Calu3 (cell line): ENCODE measurements around the gene CROCC2. TPM values are rescaled to one million over a fixed set of nuclear protein-coding genes. Genes with fewer than 3 reads are reported as not detected.

Experiments used
- BruUV-seq: library from RNA; stranded (reverse); fragments of 400-500 nt; replicated peaks from 2 replicates; lab custom pipeline; 2021; lab: Mats Ljungman, UMichigan
- CTCF ChIA-PET: fragments of 300-600 bp; sonication (Branson Sonifier 250); formaldehyde crosslinking; loops from one replicate; lab custom pipeline; 2022; ENCODE audit warnings: antibody characterized with exemption; lab: Charles Lee
- DNase-seq: peaks from one replicate; pipeline ENCODE4 v3.0.0; 2022
- H3K27ac Mint-ChIP-seq: one replicate; pipeline ENCODE4 v1.8.0; 2022; ENCODE audit warnings: mixed read lengths; ENCODE audit not compliant: unreplicated experiment
- H3K27me3 Mint-ChIP-seq: one replicate; pipeline ENCODE4 v1.8.0; 2022; ENCODE audit warnings: mixed read lengths; ENCODE audit not compliant: unreplicated experiment
- H3K36me3 Mint-ChIP-seq: one replicate; pipeline ENCODE4 v1.8.0; 2022; ENCODE audit warnings: mild to moderate bottlenecking, moderate library complexity, mixed read lengths; ENCODE audit not compliant: insufficient read depth, unreplicated experiment
- H3K4me1 Mint-ChIP-seq: one replicate; pipeline ENCODE4 v1.8.0; 2022; ENCODE audit warnings: mild to moderate bottlenecking, low read depth, mixed read lengths; ENCODE audit not compliant: unreplicated experiment
- H3K4me3 Mint-ChIP-seq: one replicate; pipeline ENCODE4 v1.8.0; 2022; ENCODE audit warnings: mild to moderate bottlenecking, low read depth, moderate library complexity, mixed read lengths; ENCODE audit not compliant: unreplicated experiment
- H3K9me3 Mint-ChIP-seq: one replicate; pipeline ENCODE4 v1.8.0; 2022; ENCODE audit warnings: low read depth, mixed read lengths; ENCODE audit not compliant: unreplicated experiment
- CTCF ChIP-seq: fragments of 200-600 bp; IDR thresholded peaks from one replicate; pipeline ENCODE4 v1.8.0; 2022; ENCODE audit warnings: antibody characterized with exemption; ENCODE audit not compliant: unreplicated experiment
- intact Hi-C: fragments of 100-400 bp; cut with micrococcal nuclease; formaldehyde crosslinking; loops from one replicate; pipeline ENCODE4 v1.10.0; 2022; ENCODE audit not compliant: unreplicated experiment
- total RNA-seq: library from RNA; stranded (reverse); gene quantifications from 2 replicates; pipeline ENCODE4 v1.2.3, GENCODE V29; 2022

Gene CROCC2
- total RNA-seq, 1 experiment from 2014 or later: not detected

- Mint-ChIP-seq H3K4me3 (no peak overlapping the region), H3K36me3 (peaks cover 10% of the 10 kb centered on the region), H3K27ac (no peak overlapping the region), H3K27me3 (peaks cover 56% of the 10 kb centered on the region), H3K9me3 (peaks cover 10% of the 10 kb centered on the region), H3K4me1 (peaks cover 9% of the 10 kb centered on the region)
- intact Hi-C loops: no loop called here
- DNase-seq: no peak
- no TSS peak for BruUV-seq
- TF ChIP-seq CTCF: no peak
- CTCF ChIA-PET: no interaction called here
Observed at GRCh38 chr2:241007880-241008710, 102.0 kb downstream of the CROCC2 start.

- Mint-ChIP-seq H3K4me3 (peak overlapping the region; percentile 11), H3K36me3 (peaks cover 10% of the 10 kb centered on the region), H3K9me3 (peaks cover 6% of the 10 kb centered on the region), H3K27me3 (peaks cover 54% of the 10 kb centered on the region), H3K27ac (peak overlapping the region; percentile 12), H3K4me1 (peaks cover 9% of the 10 kb centered on the region)
- intact Hi-C loops: no loop called here
- no peak for DNase-seq
- BruUV-seq: no TSS peak
- no peak for TF ChIP-seq CTCF
- CTCF ChIA-PET: no interaction called here
Observed at GRCh38 chr2:241008711-241009121, 102.6 kb downstream of the CROCC2 start.

- Mint-ChIP-seq H3K36me3 (peaks cover 10% of the 10 kb centered on the region), H3K4me1 (peaks cover 9% of the 10 kb centered on the region), H3K27me3 (peaks cover 54% of the 10 kb centered on the region), H3K9me3 (peaks cover 4% of the 10 kb centered on the region), H3K4me3 (peak overlapping the region; percentile 11), H3K27ac (peak overlapping the region; percentile 12)
- CTCF ChIA-PET: no interaction called here
- no TSS peak for BruUV-seq
- DNase-seq: no peak
- no peak for TF ChIP-seq CTCF
- intact Hi-C loops: no loop called here
Observed at GRCh38 chr2:241009191-241009590, 103.1 kb downstream of the CROCC2 start.

DNA sequence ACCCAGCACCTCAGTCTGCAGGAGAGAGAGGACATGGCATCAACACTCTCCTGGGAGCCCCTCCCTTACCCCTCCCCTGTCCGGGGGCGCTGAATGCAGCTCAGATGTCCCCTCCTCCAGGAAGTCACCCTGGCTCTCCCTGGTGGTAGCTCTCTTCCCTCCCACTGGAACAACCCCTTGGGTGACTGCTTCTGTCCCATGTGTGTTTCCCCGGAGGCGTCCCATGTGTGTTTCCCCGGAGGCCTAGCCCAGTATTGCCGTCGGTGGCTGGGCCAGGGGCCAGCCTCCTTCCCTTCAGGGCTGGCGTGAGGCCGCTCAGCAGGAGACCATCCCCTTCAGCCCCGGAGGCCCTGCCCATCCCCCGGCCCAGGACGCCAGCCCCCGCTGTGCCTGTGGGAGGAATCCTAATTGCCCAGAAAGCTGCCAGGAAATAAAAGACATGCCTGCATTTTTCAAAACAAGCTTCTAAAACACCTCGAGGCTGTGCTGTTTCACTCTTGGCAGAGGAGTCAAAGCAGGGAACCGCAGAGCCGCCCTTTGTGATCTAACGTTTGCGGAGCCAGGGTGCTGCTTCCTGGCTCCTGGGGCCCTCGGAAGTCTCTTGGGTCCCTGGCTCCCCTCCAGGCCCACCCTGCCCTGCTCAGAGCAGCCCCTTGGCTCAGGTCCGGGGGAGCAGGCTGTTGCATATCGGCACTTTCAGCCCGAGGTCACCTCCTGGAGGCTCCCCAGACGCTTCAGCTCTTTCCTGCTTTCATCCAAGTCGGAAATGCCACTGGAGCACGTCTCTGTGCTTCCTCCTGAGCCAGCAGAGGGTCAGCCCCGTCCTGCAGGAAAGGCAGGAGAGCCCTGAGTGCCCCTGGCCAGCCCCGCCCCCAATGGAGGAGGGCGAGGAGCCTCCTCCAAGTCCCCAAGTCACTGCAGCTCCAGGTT lies 103.7 kb downstream of the CROCC2 start:
- no peak for TF ChIP-seq CTCF
- BruUV-seq: no TSS peak
- intact Hi-C loops: no loop called here
- Mint-ChIP-seq H3K27me3 (peaks cover 54% of the 10 kb centered on the region), H3K36me3 (peaks cover 10% of the 10 kb centered on the region), H3K4me1 (peaks cover 9% of the 10 kb centered on the region), H3K4me3 (peak overlapping the region; percentile 54), H3K9me3 (peaks cover 4% of the 10 kb centered on the region), H3K27ac (no peak overlapping the region)
- CTCF ChIA-PET: no interaction called here
- DNase-seq: peak; percentile 30
